Hepatocyte (in vitro differentiated cells): Measurements from ENCODE around the gene AFAP1.

Experiments used
- CTCF ChIP-seq: fragments of 200-600 bp; sonication (generic); IDR thresholded peaks from 2 replicates; pipeline ENCODE4 v1.5.1; 2016; ENCODE audit warnings: antibody characterized with exemption, mild to moderate bottlenecking; ENCODE audit not compliant: poor library complexity
- EZH2 ChIP-seq: fragments of 200-600 bp; sonication (generic); IDR thresholded peaks from 2 replicates; pipeline ENCODE4 v1.6.1; 2016; ENCODE audit warnings: antibody characterized with exemption, mild to moderate bottlenecking, borderline replicate concordance
- EZH2phosphoT487 ChIP-seq: fragments of 200-600 bp; sonication (generic); IDR thresholded peaks from one replicate; pipeline ENCODE4 v1.6.1; 2018; ENCODE audit warnings: antibody characterized with exemption, mild to moderate bottlenecking, low read depth, moderate library complexity; ENCODE audit not compliant: unreplicated experiment, severe bottlenecking

- TF ChIP-seq CTCF (no peak), EZH2phosphoT487 (no peak), EZH2 (no peak)
These were observed 79.0 kb downstream of the AFAP1 start for GRCh38 chr4:7860600-7861163.
